H1 (cell line): ENCODE measurements around the gene MAML3. TPM values are rescaled to one million over a fixed set of nuclear protein-coding genes. Genes with fewer than 3 reads are reported as not detected.

Experiments
- HDAC6 ChIP-seq: IDR thresholded peaks from one replicate; pipeline ENCODE4 v1.7.1; 2012; ENCODE audit warnings: low read depth, mild to moderate bottlenecking, inconsistent platforms, low read length, moderate library complexity
- polyA plus RNA-seq, 7 experiments: library from polyadenylated mRNA; depleted of rRNA in 3 of 7; stranded (reverse) in 5 of 7; unstranded in 2 of 7; fragments of >200 nt in 5 of 7; fragments of 200-250 nt in 2 of 7; gene quantifications; 1 replicate in 5 of 7; 2 replicates in 1 of 7; 4 replicates in 1 of 7; pipeline versions ENCODE4 v1.2.1 to v1.2.3, GENCODE V29; 2011 to 2013; ENCODE audit warnings: missing spikeins in 2 of 7, mixed read lengths in 2 of 7
- total RNA-seq: library from RNA; stranded (reverse); fragmentation: NEBNext Ultra II Directional; extraction: Animal tissue kit (Norgen Biotek cat#: 25700); gene quantifications from 2 replicates; pipeline ENCODE4 v1.2.1, GENCODE V29; 2021

Gene MAML3
- total and polyA plus RNA-seq, 2 of the 8 experiments (the other 6 are each of a cell fraction or from before 2014, with no cell fraction given), result 2.1 to 5.7 TPM

GRCh38 chr4:139782926-139783522, 371.0 kb downstream of the MAML3 start (continued):
- TF ChIP-seq HDAC6, result no peak
- TF ChIP-seq, all 59 proteins: peak for 0
